ENCODE data around the gene NCKAP5. TPM values are rescaled to one million over a fixed set of nuclear protein-coding genes. Genes with fewer than 3 reads are reported as not detected.
A peak's percentile ranks its signal among the peaks of the same experiment; 100 is the strongest.

NCKAP5 gene
- total RNA-seq, 1 experiment from 2014 or later = not detected

GRCh38 chr2:132766573-132766972, 801.7 kb downstream of the NCKAP5 start:
- H3K9me3 ChIP-seq (replicated peaks) = no peaks in the 10 kb centered on the region
- peak in 1 of 2 experiments; percentile 6 for DNase-seq

GRCh38 chr2:132761437-132761836, 806.8 kb downstream of the NCKAP5 start:
- no peak for DNase-seq
- Histone ChIP-seq H3K36me3 (no peaks in the 10 kb centered on the region), H3K4me3 (no peak overlapping the region), H3K4me1 (no peaks in the 10 kb centered on the region), H3K9me3 (replicated peaks) (no peaks in the 10 kb centered on the region), H3K27me3 (peaks cover 4% of the 10 kb centered on the region; the same call in 1 of the 2 replicates), H3K27ac (no peak overlapping the region)

More at GRCh38 chr2:132766573-132766972, 801.7 kb downstream of the NCKAP5 start:
- Histone ChIP-seq H3K27ac (no peak overlapping the region), H3K27me3 (peaks cover 4% of the 10 kb centered on the region; the same call in 1 of the 2 replicates), H3K4me1 (no peaks in the 10 kb centered on the region), H3K4me3 (no peak overlapping the region), H3K36me3 (no peaks in the 10 kb centered on the region)

- Histone ChIP-seq H3K27me3 (peaks cover 4% of the 10 kb centered on the region; the same call in 1 of the 2 replicates), H3K36me3 (no peaks in the 10 kb centered on the region), H3K4me1 (no peaks in the 10 kb centered on the region), H3K4me3 (no peak overlapping the region), H3K9me3 (replicated peaks) (no peaks in the 10 kb centered on the region), H3K27ac (no peak overlapping the region)
- no peak for DNase-seq
Measured at GRCh38 chr2:132760971-132761370, 807.3 kb downstream of the NCKAP5 start.

- no peak overlapping the region for H3K27ac ChIP-seq
- no peak overlapping the region for H3K4me3 ChIP-seq
- no peak for DNase-seq
- H3K27me3 ChIP-seq = peaks cover 4% of the 10 kb centered on the region; the same call in 1 of the 2 replicates
- no peaks in the 10 kb centered on the region for H3K9me3 ChIP-seq (replicated peaks)
- H3K4me1 ChIP-seq = no peaks in the 10 kb centered on the region
- H3K36me3 ChIP-seq = no peaks in the 10 kb centered on the region
Measured at GRCh38 chr2:132760405-132760804, 807.9 kb downstream of the NCKAP5 start.

DNA sequence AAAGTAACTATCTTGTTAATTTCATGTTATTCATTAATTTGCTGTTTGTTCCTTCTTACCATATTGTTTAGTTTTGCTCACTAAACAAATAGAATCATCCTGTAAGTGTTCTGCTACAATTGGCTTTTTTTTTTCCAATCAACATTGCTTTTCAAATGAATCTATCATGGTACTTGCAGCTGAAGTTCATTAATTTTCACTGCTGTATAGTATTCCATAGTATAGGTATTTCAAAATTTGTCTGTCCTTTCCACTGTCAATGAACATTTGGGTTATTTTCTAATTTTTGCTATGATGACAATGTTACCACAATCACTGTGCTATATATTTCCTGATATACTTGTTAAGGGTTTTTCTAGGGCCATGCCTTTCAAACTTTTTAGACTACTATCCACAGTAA, 809.3 kb downstream of the NCKAP5 start:
- no peak overlapping the region for H3K27ac ChIP-seq
- no peaks in the 10 kb centered on the region for H3K9me3 ChIP-seq (replicated peaks)
- DNase-seq = no peak
- H3K4me1 ChIP-seq = no peaks in the 10 kb centered on the region
- no peaks in the 10 kb centered on the region for H3K36me3 ChIP-seq
- H3K4me3 ChIP-seq = no peak overlapping the region
- H3K27me3 ChIP-seq = peaks cover 4% of the 10 kb centered on the region; the same call in 1 of the 2 replicates

GRCh38 chr2:132757676-132758075, 810.6 kb downstream of the NCKAP5 start:
- no peaks in the 10 kb centered on the region for H3K27me3 ChIP-seq

GRCh38 chr2:132757002-132757589, 811.2 kb downstream of the NCKAP5 start:
- Histone ChIP-seq H3K4me1 (no peaks in the 10 kb centered on the region), H3K4me3 (no peak overlapping the region), H3K27me3 (no peaks in the 10 kb centered on the region), H3K36me3 (no peaks in the 10 kb centered on the region), H3K27ac (no peak overlapping the region), H3K9me3 (replicated peaks) (no peaks in the 10 kb centered on the region)
- DNase-seq = no peak

More at GRCh38 chr2:132757676-132758075, 810.6 kb downstream of the NCKAP5 start:
- no peaks in the 10 kb centered on the region for H3K9me3 ChIP-seq (replicated peaks)
- no peak for DNase-seq
- H3K4me1 ChIP-seq = no peaks in the 10 kb centered on the region
- H3K27ac ChIP-seq = no peak overlapping the region
- H3K4me3 ChIP-seq = no peak overlapping the region
- H3K36me3 ChIP-seq = no peaks in the 10 kb centered on the region

GRCh38 chr2:132754867-132755472, 813.3 kb downstream of the NCKAP5 start:
- H3K4me3 ChIP-seq = no peak overlapping the region
- no peaks in the 10 kb centered on the region for H3K27me3 ChIP-seq
- DNase-seq = no peak
- no peaks in the 10 kb centered on the region for H3K9me3 ChIP-seq (replicated peaks)
- H3K27ac ChIP-seq = no peak overlapping the region
- H3K36me3 ChIP-seq = no peaks in the 10 kb centered on the region
- no peaks in the 10 kb centered on the region for H3K4me1 ChIP-seq

DNA sequence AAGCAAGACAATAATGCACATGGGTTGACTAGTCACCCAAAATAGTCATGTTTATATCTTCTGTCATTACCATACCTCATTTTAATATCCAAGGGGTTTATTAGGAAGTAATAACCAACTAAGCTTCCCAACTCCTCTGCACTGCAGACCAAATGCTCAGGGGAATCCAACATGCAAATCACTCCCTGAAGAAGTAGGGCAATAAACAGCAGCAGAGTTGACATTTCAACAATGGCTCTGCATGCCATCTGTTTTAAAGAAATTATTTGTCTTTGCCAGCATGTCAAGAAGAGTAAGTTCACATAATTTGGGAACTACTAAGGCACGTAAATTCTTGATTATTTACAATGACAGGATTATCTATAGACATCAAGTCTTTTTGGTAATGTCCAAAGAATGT, 813.9 kb downstream of the NCKAP5 start:
- no peaks in the 10 kb centered on the region for H3K27me3 ChIP-seq
- no peaks in the 10 kb centered on the region for H3K36me3 ChIP-seq
- no peak overlapping the region for H3K27ac ChIP-seq
- no peak for DNase-seq
- no peaks in the 10 kb centered on the region for H3K4me1 ChIP-seq
- H3K9me3 ChIP-seq (replicated peaks) = no peaks in the 10 kb centered on the region
- no peak overlapping the region for H3K4me3 ChIP-seq

- H3K27me3 ChIP-seq = no peaks in the 10 kb centered on the region
- DNase-seq = no peak
- no peak overlapping the region for H3K4me3 ChIP-seq
- H3K27ac ChIP-seq = no peak overlapping the region
- no peaks in the 10 kb centered on the region for H3K9me3 ChIP-seq (replicated peaks)
- H3K36me3 ChIP-seq = no peaks in the 10 kb centered on the region
- H3K4me1 ChIP-seq = no peaks in the 10 kb centered on the region
Measured at GRCh38 chr2:132752421-132753206, 815.6 kb downstream of the NCKAP5 start.

GRCh38 chr2:132751836-132752235, 816.4 kb downstream of the NCKAP5 start:
- Histone ChIP-seq H3K27ac (no peak overlapping the region), H3K4me3 (no peak overlapping the region), H3K9me3 (replicated peaks) (no peaks in the 10 kb centered on the region), H3K36me3 (no peaks in the 10 kb centered on the region), H3K27me3 (no peaks in the 10 kb centered on the region), H3K4me1 (no peaks in the 10 kb centered on the region)
- no peak for DNase-seq

- no peaks in the 10 kb centered on the region for H3K27me3 ChIP-seq
- H3K27ac ChIP-seq = no peak overlapping the region
- DNase-seq = no peak
- no peak overlapping the region for H3K4me3 ChIP-seq
- no peaks in the 10 kb centered on the region for H3K36me3 ChIP-seq
- H3K4me1 ChIP-seq = no peaks in the 10 kb centered on the region
- H3K9me3 ChIP-seq (replicated peaks) = no peaks in the 10 kb centered on the region
Measured at GRCh38 chr2:132750606-132751005, 817.7 kb downstream of the NCKAP5 start.

DNA sequence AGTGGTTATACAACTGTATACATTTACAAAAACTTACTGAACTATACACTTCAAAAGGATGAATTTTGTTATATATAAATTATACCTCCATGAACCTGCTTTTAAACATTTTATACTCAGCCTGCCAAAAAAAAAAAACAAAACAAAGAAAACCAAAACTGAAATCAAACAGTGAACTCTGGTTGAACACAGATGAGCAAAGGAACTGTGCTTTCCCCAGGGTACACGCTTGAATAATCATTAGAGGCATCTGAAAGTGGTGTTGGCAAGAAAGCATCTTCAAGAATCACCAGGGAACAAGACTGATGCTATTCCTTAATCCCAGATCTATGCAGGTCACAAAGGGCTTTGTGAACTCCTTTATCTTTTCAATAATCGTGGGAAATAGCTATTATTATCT, 821.2 kb downstream of the NCKAP5 start:
- no peak for DNase-seq
- no peak overlapping the region for H3K4me3 ChIP-seq
- no peaks in the 10 kb centered on the region for H3K4me1 ChIP-seq
- H3K27ac ChIP-seq = no peak overlapping the region
- no peaks in the 10 kb centered on the region for H3K9me3 ChIP-seq (replicated peaks)
- no peaks in the 10 kb centered on the region for H3K36me3 ChIP-seq
- no peaks in the 10 kb centered on the region for H3K27me3 ChIP-seq

GRCh38 chr2:132741754-132742153, 826.5 kb downstream of the NCKAP5 start:
- no peaks in the 10 kb centered on the region for H3K9me3 ChIP-seq (replicated peaks)
- H3K4me3 ChIP-seq = no peak overlapping the region
- no peaks in the 10 kb centered on the region for H3K36me3 ChIP-seq
- DNase-seq = no peak
- H3K4me1 ChIP-seq = no peaks in the 10 kb centered on the region
- no peak overlapping the region for H3K27ac ChIP-seq
- no peaks in the 10 kb centered on the region for H3K27me3 ChIP-seq

- DNase-seq = no peak
- Histone ChIP-seq H3K36me3 (no peaks in the 10 kb centered on the region), H3K27ac (no peak overlapping the region), H3K4me3 (no peak overlapping the region), H3K27me3 (no peaks in the 10 kb centered on the region), H3K9me3 (replicated peaks) (no peaks in the 10 kb centered on the region), H3K4me1 (no peaks in the 10 kb centered on the region)
Measured at GRCh38 chr2:132740081-132740720, 828.1 kb downstream of the NCKAP5 start.

Measured in SJCRH30 (cell line).